B cell (primary cell): ENCODE measurements around the gene GALC. TPM values are rescaled to one million over a fixed set of nuclear protein-coding genes. Genes with fewer than 3 reads are reported as not detected.

Experiments used
- ATAC-seq: fragments of 200-7000 bp; cut with Tn5 transposase; one replicate; pipeline ENCODE4 v1.10.0; 2021; ENCODE audit warnings: low read depth, mild to moderate bottlenecking, moderate number of reproducible peaks, moderate library complexity
- CTCF ChIA-PET: fragments of 350-600 bp; sonication (Branson Sonifier 250); formaldehyde crosslinking; loops from one replicate; lab custom pipeline; 2021; ENCODE audit warnings: antibody characterized with exemption, inconsistent platforms; lab: Charles Lee
- POLR2A ChIA-PET: fragments of 350-600 bp; sonication (Branson Sonifier 250); formaldehyde crosslinking; loops from one replicate; lab custom pipeline; 2021; ENCODE audit warnings: antibody characterized with exemption; lab: Charles Lee
- DNase-seq: peaks from one replicate; pipeline ENCODE4 v3.0.0; 2013
- H2AFZ ChIP-seq: 2 replicates; pipeline ENCODE4 v1.6.1; 2012; ENCODE audit warnings: mild to moderate bottlenecking, low read depth, low read length; ENCODE audit not compliant: insufficient read depth, poor library complexity, severe bottlenecking
- H3K27ac ChIP-seq, 2 donors: 1 replicate in 1 of 2; 2 replicates in 1 of 2; pipeline ENCODE4 v1.5.1; 2012 to 2013; ENCODE audit warnings: low read length in 2 of 2, mild to moderate bottlenecking in 2 of 2, moderate library complexity in 1 of 2
- H3K27me3 ChIP-seq, 4 experiments: fragments of 200-600 bp in 1 of 4; sonication (generic) in 1 of 4; replicated peaks in 1 of 4; 1 replicate in 2 of 4; 2 replicates in 2 of 4; pipeline versions ENCODE4 v1.6.1 to v1.7.0; 2013 to 2016; ENCODE audit warnings: low read length in 3 of 4, mild to moderate bottlenecking in 2 of 4, mixed read lengths in 1 of 4, moderate library complexity in 1 of 4; ENCODE audit not compliant: insufficient read depth in 4 of 4, control insufficient read depth in 3 of 4; ENCODE audit errors: control extremely low read depth in 1 of 4
- H3K36me3 ChIP-seq, 2 experiments: replicated peaks in 1 of 2; 1 replicate in 1 of 2; 2 replicates in 1 of 2; pipeline versions ENCODE4 v1.6.1 to v1.7.1; 2013; ENCODE audit warnings: low read length in 1 of 2; ENCODE audit not compliant: insufficient read depth in 2 of 2, control insufficient read depth in 1 of 2; ENCODE audit errors: control extremely low read depth in 1 of 2, extremely low read depth in 1 of 2
- H3K4me1 ChIP-seq, 2 donors: fragments of 200-600 bp in 1 of 2; sonication (generic) in 1 of 2; 1 replicate in 1 of 2; 2 replicates in 1 of 2; pipeline versions ENCODE4 v1.5.1 to v1.6.1; 2013 to 2017; ENCODE audit warnings: low read length in 2 of 2; ENCODE audit not compliant: control insufficient read depth in 2 of 2, insufficient read depth in 2 of 2
- H3K4me2 ChIP-seq: replicated peaks from 2 replicates; pipeline ENCODE3; 2012; ENCODE audit warnings: mild to moderate bottlenecking, low read depth, low read length; ENCODE audit not compliant: poor library complexity, severe bottlenecking
- H3K4me3 ChIP-seq, 5 experiments: fragments of 200-600 bp in 1 of 5; sonication (generic) in 1 of 5; 1 replicate in 3 of 5; 2 replicates in 2 of 5; pipeline versions ENCODE4 v1.5.1 to v1.7.0; 2011 to 2016; ENCODE audit warnings: low read length in 4 of 5, mild to moderate bottlenecking in 4 of 5, low read depth in 2 of 5, control low read depth in 1 of 5, moderate library complexity in 1 of 5; ENCODE audit not compliant: insufficient read depth in 1 of 5; ENCODE audit errors: control extremely low read depth in 1 of 5, extremely low read depth in 1 of 5
- H3K79me2 ChIP-seq: fragments of 200-600 bp; sonication (generic); one replicate; pipeline ENCODE4 v1.6.0; 2016; ENCODE audit warnings: low read length; ENCODE audit not compliant: control insufficient read depth, insufficient read depth
- H3K9ac ChIP-seq: fragments of 200-600 bp; sonication (generic); 2 replicates; pipeline ENCODE4 v1.6.1; 2017; ENCODE audit warnings: mild to moderate bottlenecking, low read length, moderate library complexity
- H3K9me3 ChIP-seq, 3 donors: one replicate each; pipeline versions ENCODE4 v1.6.1 to v1.7.1; 2013; ENCODE audit warnings: low read length in 2 of 3; ENCODE audit not compliant: control insufficient read depth in 2 of 3, insufficient read depth in 1 of 3; ENCODE audit errors: control extremely low read depth in 1 of 3
- H4K20me1 ChIP-seq: 2 replicates; pipeline ENCODE4 v1.6.0; 2012; ENCODE audit warnings: mild to moderate bottlenecking, low read length; ENCODE audit not compliant: insufficient read depth, control insufficient read depth, poor library complexity, severe bottlenecking
- H3K27ac Mint-ChIP-seq: one replicate; pipeline ENCODE4 v1.8.0; 2021; ENCODE audit warnings: mixed read lengths
- H3K27me3 Mint-ChIP-seq: one replicate; pipeline ENCODE4 v1.8.0; 2021; ENCODE audit warnings: mixed read lengths
- H3K4me1 Mint-ChIP-seq: one replicate; pipeline ENCODE4 v1.8.0; 2021; ENCODE audit warnings: mixed read lengths
- H3K4me3 Mint-ChIP-seq: one replicate; pipeline ENCODE4 v1.8.0; 2021; ENCODE audit warnings: mixed read lengths
- H3K9me3 Mint-ChIP-seq: one replicate; pipeline ENCODE4 v1.8.0; 2022; ENCODE audit warnings: mixed read lengths; ENCODE audit not compliant: insufficient read depth
- CTCF ChIP-seq: fragments of 200-600 bp; IDR thresholded peaks from one replicate; pipeline ENCODE4 v1.8.0; 2022; ENCODE audit warnings: antibody characterized with exemption, mild to moderate bottlenecking
- EZH2 ChIP-seq: IDR thresholded peaks from 2 replicates; pipeline ENCODE4 v1.6.1; 2012; ENCODE audit warnings: borderline replicate concordance, low read depth, mild to moderate bottlenecking, moderate library complexity, low read length; ENCODE audit not compliant: insufficient read depth, poor library complexity, severe bottlenecking
- WGBS: methylation state at CpG from one replicate; pipeline ENCODE4 v1.1.5; 2013; ENCODE audit warnings: missing lambda C conversion rate; ENCODE audit not compliant: insufficient coverage; 5-methylcytosine and 5-hydroxymethylcytosine counted together
- intact Hi-C: fragments of 100-400 bp; cut with micrococcal nuclease; formaldehyde crosslinking; loops from one replicate; pipeline ENCODE4 v1.10.0; 2022
- polyA plus RNA-seq: library from polyadenylated mRNA; depleted of rRNA; stranded (reverse); fragments of >200 nt; gene quantifications from 2 replicates; pipeline ENCODE4 v1.2.3, GENCODE V29; 2012
- total RNA-seq, 2 donors: library from RNA; stranded (reverse); fragments of 120-200 nt in 1 of 2; gene quantifications; 1 replicate in 1 of 2; 2 replicates in 1 of 2; pipeline versions ENCODE4 v1.2.3 to v1.2.4, GENCODE V29; 2013 to 2022

The GALC gene
- total and polyA plus RNA-seq, 2 donors (not counting 1 experiment from before 2014, with no cell fraction given), result 4.9 to 17.8 TPM

DNA sequence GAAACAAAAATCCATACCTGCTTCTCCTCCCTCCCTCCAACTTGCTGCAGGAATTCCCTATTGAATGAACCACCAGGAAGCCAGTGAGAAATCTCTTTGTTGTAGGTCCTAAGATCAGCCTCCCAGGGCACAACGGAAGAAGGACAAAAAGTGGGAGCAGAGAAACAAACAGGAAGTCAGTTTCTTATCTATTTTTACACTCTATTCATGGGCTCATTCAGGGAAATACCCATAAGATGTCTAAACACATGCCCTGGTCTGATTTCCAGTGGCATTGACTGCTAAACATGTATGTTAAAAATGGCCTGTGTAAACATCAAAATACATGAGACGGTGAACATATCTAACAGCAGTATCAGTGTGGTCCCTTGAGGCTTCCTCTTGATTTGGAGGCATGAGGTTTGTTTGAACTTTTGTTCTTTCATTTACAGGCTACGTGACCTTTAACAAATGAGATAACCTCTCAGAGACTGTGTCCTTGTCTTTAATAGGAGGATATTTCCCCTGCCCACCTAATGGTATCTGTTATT lies 30.7 kb upstream of the GALC start:
- H3K27ac ChIP-seq, result no peak overlapping the region
- no peaks in the 10 kb centered on the region for H3K9me3 ChIP-seq
- Mint-ChIP-seq H3K4me3 (no peak overlapping the region), H3K4me1 (peaks cover 21% of the 10 kb centered on the region), H3K27ac (no peak overlapping the region), H3K9me3 (no peaks in the 10 kb centered on the region), H3K27me3 (no peaks in the 10 kb centered on the region)
- TF ChIP-seq CTCF (no peak), EZH2 (no peak)
- peak overlapping the region; percentile 10 for H3K4me2 ChIP-seq
- H3K4me1 ChIP-seq, result peaks cover 11 to 12% of the 10 kb centered on the region in 2 donors
- ATAC-seq (no peak), DNase-seq (no peak)
- ChIA-PET POLR2A (no interaction called here), CTCF (no interaction called here)
- H3K27me3 ChIP-seq, result no peaks in the 10 kb centered on the region
- H4K20me1 ChIP-seq, result no peaks in the 10 kb centered on the region
- intact Hi-C loops, result no loop called here
- H3K4me3 ChIP-seq, result no peak overlapping the region
- no peaks in the 10 kb centered on the region for H3K79me2 ChIP-seq
- H2AFZ ChIP-seq, result no peak overlapping the region
- no CpG with 5 or more reads among the region's 3 CpGs for WGBS
- no peaks in the 10 kb centered on the region for H3K36me3 ChIP-seq
- no peak overlapping the region for H3K9ac ChIP-seq

DNA sequence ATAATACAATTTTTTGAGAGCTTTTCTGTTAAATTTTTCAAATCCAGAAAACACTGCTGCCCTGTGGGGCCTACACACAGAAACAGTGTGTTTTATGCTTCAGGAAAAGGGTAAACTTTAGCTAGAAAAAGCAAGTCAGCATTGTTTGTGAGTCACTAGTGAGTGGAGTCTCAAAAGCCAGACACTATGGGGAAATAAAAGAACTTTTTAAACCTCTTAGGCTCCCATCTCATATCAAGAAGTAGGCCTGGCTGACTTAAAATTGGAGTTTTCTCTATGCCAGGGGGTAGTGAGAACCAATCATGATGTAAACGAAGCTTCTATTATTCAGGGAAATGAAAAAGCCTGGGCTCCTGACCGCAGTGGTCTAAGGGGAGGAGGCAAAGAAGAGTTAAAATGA lies 24.6 kb upstream of the GALC start:
- Histone ChIP-seq H3K4me2 (no peak overlapping the region), H3K9ac (no peak overlapping the region), H2AFZ (no peak overlapping the region), H3K4me3 (no peak overlapping the region), H3K9me3 (peaks cover 0 to 1% (median 0%) of the 10 kb centered on the region in 3 donors), H3K79me2 (peaks cover 55% of the 10 kb centered on the region), H3K4me1 (peaks cover 2 to 7% of the 10 kb centered on the region in 2 donors), H3K27ac (no peak overlapping the region), H3K36me3 (peaks cover 0 to 18% of the 10 kb centered on the region in 2 experiments), H4K20me1 (peaks cover 27% of the 10 kb centered on the region), H3K27me3 (no peaks in the 10 kb centered on the region)
- H3K4me3 Mint-ChIP-seq, result no peak overlapping the region
- intact Hi-C loops, result loop anchor here (5.0 kb wide), 1 partner anchor 35 kb away; no protein-coding TSS in a partner anchor
- no peak for DNase-seq
- ChIA-PET CTCF (interaction anchor here (0.8 to 6.7 kb wide), 3 partner anchors 13 to 71 kb away, joined by 3 to 63 read pairs (median 6); no protein-coding TSS in a partner anchor), POLR2A (no interaction called here)
- H3K4me1 Mint-ChIP-seq, result peaks cover 14% of the 10 kb centered on the region
- H3K9me3 Mint-ChIP-seq, result no peaks in the 10 kb centered on the region
- no peak overlapping the region for H3K27ac Mint-ChIP-seq
- no peaks in the 10 kb centered on the region for H3K27me3 Mint-ChIP-seq
- WGBS, result 95% methylated on average over 2 of the region's 2 CpGs
- ATAC-seq, result no peak
- TF ChIP-seq CTCF, result no peak
- no peak for TF ChIP-seq EZH2
